Thoracic aorta (tissue), 2 donors: Measurements from ENCODE around the gene EBF4. TPM values are rescaled to one million over a fixed set of nuclear protein-coding genes. Genes with fewer than 3 reads are reported as not detected.
A peak's percentile ranks its signal among the peaks of the same experiment; 100 is the strongest.
"Not testable (repeated sequence)": the region's sequence is repeated elsewhere in the genome, so short reads cannot be mapped to it uniquely, and the experiment has no call there.

Source experiments
- ATAC-seq: fragments of 150-250 bp; one replicate; pipeline ENCODE4 v1.8.0; 2017; ENCODE audit warnings: low read depth; ENCODE audit not compliant: insufficient number of reproducible peaks, low FRiP score
- DNase-seq: peaks from one replicate; pipeline ENCODE4 v3.0.0-alpha.2; 2020; ENCODE audit warnings: low spot score
- H3K27ac ChIP-seq, 2 donors: fragments of 200-600 bp; sonication (generic); 1 replicate in 1 of 2; 2 replicates in 1 of 2; pipeline ENCODE4 v1.5.1; 2016; ENCODE audit warnings: mild to moderate bottlenecking in 2 of 2, moderate library complexity in 2 of 2
- H3K27me3 ChIP-seq: fragments of 200-600 bp; sonication (generic); replicated peaks from 2 replicates; pipeline ENCODE4 v1.6.0; 2016; ENCODE audit warnings: mild to moderate bottlenecking; ENCODE audit not compliant: insufficient read depth
- H3K36me3 ChIP-seq: fragments of 200-600 bp; sonication (generic); one replicate; pipeline ENCODE4 v1.5.1; 2016
- H3K4me1 ChIP-seq, 2 donors: fragments of 200-600 bp; sonication (generic); 1 replicate in 1 of 2; 2 replicates in 1 of 2; pipeline versions ENCODE4 v1.5.1 to v1.6.0; 2016; ENCODE audit warnings: low read depth in 2 of 2, mild to moderate bottlenecking in 1 of 2; ENCODE audit not compliant: control insufficient read depth in 1 of 2
- H3K4me3 ChIP-seq: fragments of 200-600 bp; sonication (generic); 2 replicates; pipeline ENCODE4 v1.5.1; 2016; ENCODE audit warnings: mild to moderate bottlenecking
- H3K9me3 ChIP-seq: fragments of 200-600 bp; sonication (generic); 2 replicates; pipeline ENCODE4 v1.5.1; 2016
- total RNA-seq, 2 donors: library from RNA; depleted of rRNA; stranded (reverse); fragments of >200 nt; gene quantifications; one replicate each; pipeline versions ENCODE4 v1.1.0 to v1.2.3, GENCODE V29; 2016
- TF ChIP-seq, protein P1 (sequence below): fragments of 200-600 bp; sonication (generic); IDR thresholded peaks from one replicate; pipeline ENCODE4 v1.5.1; 2019; ENCODE audit warnings: antibody characterized with exemption

EBF4 gene
- total RNA-seq, 2 donors from 2014 or later = 14.1 to 16.6 TPM

GRCh38 chr20:2694008-2694471 is 1.5 kb downstream of the EBF4 start:
- TF ChIP-seq, protein P1, sequence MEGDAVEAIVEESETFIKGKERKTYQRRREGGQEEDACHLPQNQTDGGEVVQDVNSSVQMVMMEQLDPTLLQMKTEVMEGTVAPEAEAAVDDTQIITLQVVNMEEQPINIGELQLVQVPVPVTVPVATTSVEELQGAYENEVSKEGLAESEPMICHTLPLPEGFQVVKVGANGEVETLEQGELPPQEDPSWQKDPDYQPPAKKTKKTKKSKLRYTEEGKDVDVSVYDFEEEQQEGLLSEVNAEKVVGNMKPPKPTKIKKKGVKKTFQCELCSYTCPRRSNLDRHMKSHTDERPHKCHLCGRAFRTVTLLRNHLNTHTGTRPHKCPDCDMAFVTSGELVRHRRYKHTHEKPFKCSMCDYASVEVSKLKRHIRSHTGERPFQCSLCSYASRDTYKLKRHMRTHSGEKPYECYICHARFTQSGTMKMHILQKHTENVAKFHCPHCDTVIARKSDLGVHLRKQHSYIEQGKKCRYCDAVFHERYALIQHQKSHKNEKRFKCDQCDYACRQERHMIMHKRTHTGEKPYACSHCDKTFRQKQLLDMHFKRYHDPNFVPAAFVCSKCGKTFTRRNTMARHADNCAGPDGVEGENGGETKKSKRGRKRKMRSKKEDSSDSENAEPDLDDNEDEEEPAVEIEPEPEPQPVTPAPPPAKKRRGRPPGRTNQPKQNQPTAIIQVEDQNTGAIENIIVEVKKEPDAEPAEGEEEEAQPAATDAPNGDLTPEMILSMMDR = no peak
- peaks cover 3 to 18% of the 10 kb centered on the region in 2 donors for H3K4me1 ChIP-seq
- no peaks in the 10 kb centered on the region for H3K36me3 ChIP-seq
- H3K9me3 ChIP-seq = no peaks in the 10 kb centered on the region
- DNase-seq = no peak
- peak overlapping the region; percentile 70 for H3K4me3 ChIP-seq
- no peak for ATAC-seq
- H3K27me3 ChIP-seq = no peaks in the 10 kb centered on the region
- H3K27ac ChIP-seq = no peak overlapping the region

DNA sequence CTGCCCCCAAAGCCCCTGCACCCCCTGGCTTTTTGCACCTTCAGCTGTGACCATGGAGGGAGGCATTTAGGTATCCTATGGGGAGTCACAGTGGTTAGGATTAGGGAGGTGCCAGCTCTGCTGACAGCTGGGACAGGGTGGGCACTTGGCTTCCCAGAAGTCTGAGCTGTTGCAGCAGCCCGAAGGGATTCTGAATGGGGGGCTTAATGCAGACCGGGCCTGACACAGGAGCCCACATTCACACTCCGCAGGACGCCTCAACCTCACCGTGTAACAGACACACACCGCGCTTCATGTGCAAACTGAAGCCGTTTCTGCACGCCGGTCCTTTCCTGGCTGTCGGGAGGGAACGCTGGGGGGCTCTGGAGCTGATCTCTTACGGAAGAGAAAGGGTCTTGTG is 1.9 kb downstream of the EBF4 start:
- no peak for DNase-seq
- no peaks in the 10 kb centered on the region for H3K36me3 ChIP-seq
- peaks cover 3 to 18% of the 10 kb centered on the region in 2 donors for H3K4me1 ChIP-seq
- no peaks in the 10 kb centered on the region for H3K9me3 ChIP-seq
- no peaks in the 10 kb centered on the region for H3K27me3 ChIP-seq
- no peak for ATAC-seq
- H3K27ac ChIP-seq = no peak overlapping the region
- TF ChIP-seq, protein P1 = no peak
- no peak overlapping the region for H3K4me3 ChIP-seq

DNA sequence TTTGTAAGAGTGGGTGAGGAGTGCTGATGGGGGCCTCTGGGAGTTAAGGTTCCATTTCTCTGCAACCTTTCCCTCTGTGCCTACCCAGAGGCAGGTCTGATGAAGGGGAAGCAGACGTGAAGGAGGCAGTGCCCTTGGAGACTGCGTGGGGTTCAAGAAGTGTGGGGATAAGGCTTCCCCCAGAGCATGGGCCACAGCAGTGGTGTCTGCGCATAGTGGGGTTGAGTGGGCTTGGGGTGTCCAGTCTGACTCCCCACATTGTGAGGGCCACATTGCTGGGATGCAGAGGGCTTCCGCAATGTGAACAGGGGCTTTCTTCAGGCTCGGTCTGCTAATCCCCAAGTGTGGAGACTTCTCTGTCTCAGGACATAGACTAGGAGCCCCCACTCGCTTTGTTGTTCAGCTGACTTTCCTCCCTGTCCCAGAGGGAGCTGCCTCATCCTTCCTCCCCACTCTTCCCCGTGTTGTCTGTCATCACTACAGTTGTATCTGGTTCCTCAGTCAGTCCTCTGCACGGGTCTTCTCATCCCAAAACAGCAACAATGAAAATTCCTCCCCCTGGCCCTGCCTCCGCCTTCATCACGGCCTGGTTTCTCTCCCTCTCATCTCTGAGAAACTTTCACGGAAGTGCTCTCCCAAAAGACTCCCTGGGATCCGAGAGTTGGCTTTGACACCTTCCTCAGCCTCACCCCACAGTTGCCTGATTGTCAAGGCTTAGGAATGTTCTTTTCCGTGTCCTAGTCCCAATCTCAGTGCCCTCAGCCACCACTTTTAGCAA is 2.8 kb downstream of the EBF4 start:
- ATAC-seq (no peak), DNase-seq (no peak)
- H3K4me1 ChIP-seq = peaks cover 3 to 18% of the 10 kb centered on the region in 2 donors
- H3K27ac ChIP-seq = no peak overlapping the region
- H3K36me3 ChIP-seq = no peaks in the 10 kb centered on the region
- no peak overlapping the region for H3K4me3 ChIP-seq
- H3K27me3 ChIP-seq = no peaks in the 10 kb centered on the region
- no peaks in the 10 kb centered on the region for H3K9me3 ChIP-seq
- TF ChIP-seq, protein P1 = no peak

DNA sequence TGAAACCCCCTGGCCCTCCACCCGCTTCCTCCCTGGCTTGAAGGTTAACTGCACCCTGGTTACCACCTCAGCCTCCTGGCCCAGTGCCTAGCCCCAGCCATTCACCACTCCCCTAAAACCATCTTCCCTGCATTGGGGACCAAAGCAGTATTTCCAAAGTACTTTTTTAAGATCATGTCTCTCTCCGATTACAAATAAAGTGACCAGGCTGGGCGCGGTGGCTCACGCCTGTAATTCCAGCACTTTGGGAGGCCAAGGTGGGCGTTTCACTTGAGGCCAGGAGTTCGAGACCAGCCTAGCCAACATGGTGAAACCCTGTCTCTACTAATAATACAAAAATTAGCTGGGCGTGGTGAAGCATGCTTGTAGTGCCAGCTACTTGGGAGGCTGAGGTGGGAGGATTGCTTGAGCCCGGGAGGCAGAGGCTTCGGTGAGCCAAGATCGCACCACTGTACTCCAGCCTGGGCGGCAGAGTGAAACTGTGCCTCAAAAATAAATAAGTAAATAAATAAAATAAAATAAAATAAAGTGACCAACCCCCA is 3.5 kb downstream of the EBF4 start:
- not testable (repeated sequence) for H3K4me3 ChIP-seq, H3K36me3 ChIP-seq, DNase-seq, H3K27ac ChIP-seq, H3K9me3 ChIP-seq, ATAC-seq, H3K27me3 ChIP-seq
- H3K4me1 ChIP-seq = peaks cover 3 to 18% of the 10 kb centered on the region in 2 donors

GRCh38 chr20:2696646-2697045 is 4.1 kb downstream of the EBF4 start:
- Histone ChIP-seq H3K27ac (no peak overlapping the region), H3K4me1 (peaks cover 3 to 15% of the 10 kb centered on the region in 2 donors), H3K36me3 (no peaks in the 10 kb centered on the region), H3K4me3 (no peak overlapping the region), H3K9me3 (no peaks in the 10 kb centered on the region), H3K27me3 (no peaks in the 10 kb centered on the region)
- DNase-seq = no peak
- no peak for ATAC-seq
- TF ChIP-seq, protein P1 = no peak
